Right lobe of liver (tissue), 6 donors: ENCODE data around the gene SLC39A6. TPM values are rescaled to one million over a fixed set of nuclear protein-coding genes. Genes with fewer than 3 reads are reported as not detected.

ENCODE experiments used
- ATAC-seq, 4 donors: fragments of 200-7000 bp; cut with Tn5 transposase; one replicate each; pipeline ENCODE4 v1.9.1; 2020; ENCODE audit warnings: mild to moderate bottlenecking in 4 of 4, moderate library complexity in 4 of 4
- DNase-seq, 3 donors: peaks; one replicate each; pipeline ENCODE4 v3.0.0-alpha.2; 2020
- H3K27ac ChIP-seq, 3 donors: fragments of 200-600 bp; one replicate each; pipeline ENCODE4 v1.8.0; 2022
- H3K27me3 ChIP-seq, 2 donors: fragments of 200-600 bp; one replicate each; pipeline ENCODE4 v1.8.0; 2022
- H3K36me3 ChIP-seq, 4 donors: fragments of 200-600 bp; sonication (generic) in 1 of 4; one replicate each; pipeline versions ENCODE4 v1.5.1 to v1.8.0; 2017 to 2022; ENCODE audit warnings: control low read depth in 1 of 4
- H3K4me1 ChIP-seq, 4 donors: fragments of 200-600 bp; sonication (generic) in 1 of 4; one replicate each; pipeline versions ENCODE4 v1.5.1 to v1.8.0; 2017 to 2022; ENCODE audit warnings: control low read depth in 1 of 4
- H3K4me3 ChIP-seq, 3 donors: fragments of 200-600 bp; one replicate each; pipeline ENCODE4 v1.8.0; 2022
- H3K9me3 ChIP-seq, 4 donors: fragments of 200-600 bp; sonication (generic) in 1 of 4; one replicate each; pipeline versions ENCODE4 v1.5.1 to v1.8.0; 2017 to 2022; ENCODE audit warnings: control low read depth in 1 of 4
- CTCF ChIP-seq, 4 donors: fragments of 200-600 bp in 3 of 4; fragments of 450-650 bp in 1 of 4; IDR thresholded peaks; one replicate each; pipeline versions ENCODE4 v1.5.1 to v1.8.0; 2016 to 2022; ENCODE audit warnings: antibody characterized with exemption in 4 of 4, mild to moderate bottlenecking in 2 of 4
- POLR2A ChIP-seq: fragments of 450-650 bp; IDR thresholded peaks from one replicate; pipeline ENCODE4 v1.6.1; 2017; ENCODE audit warnings: antibody characterized with exemption, mild to moderate bottlenecking
- WGBS: methylation state at CpG from one replicate; pipeline ENCODE4 v1.1.6; 2018; ENCODE audit warnings: low coverage, low lambda C conversion rate; ENCODE audit not compliant: insufficient coverage; ENCODE audit errors: missing lambda C conversion rate; 5-methylcytosine and 5-hydroxymethylcytosine counted together
- intact Hi-C, 2 donors: fragments of 100-400 bp; cut with DNase I; formaldehyde crosslinking; loops; one replicate each; pipeline versions ENCODE4 v1.11.2 to v1.14.1; 2022
- long read RNA-seq: library from polyadenylated mRNA; unstranded; transcript quantifications from one replicate; pipeline ENCODE4 v2.0.0, GENCODE V29; 2019
- total RNA-seq, 6 experiments: library from RNA; depleted of rRNA in 2 of 6; stranded (reverse); fragments of >200 nt in 2 of 6; fragmentation: NEBNext Ultra II Directional in 3 of 6; extraction: Animal tissue kit (Norgen Biotek cat#: 25700) in 3 of 6; gene quantifications; one replicate each; pipeline versions ENCODE4 v1.1.0 to v1.2.4, GENCODE V29; 2016 to 2023
- donor health status: DM: no; HTN: yes; CAD: no.
- donor health status: DM: no; HTN: no; CAD: no.
- donor health status: DM: no; HTN: no; CAD: no.
- donor health status: DM: no; HTN: yes; CAD: no.
- donor health status: DM: no; HTN: yes; CAD: no.

The SLC39A6 gene
- total RNA-seq, result 10 to 100 TPM in 2 of 6 experiments, 1 to 10 TPM in 4; 6.5 to 13.2 (median 8.7) TPM
- long read RNA-seq, result 0 reads

- TF ChIP-seq CTCF (IDR thresholded peaks at IDR 0.05) (no peak), POLR2A (no peak)
- Histone ChIP-seq H3K36me3 (peaks cover 0 to 9% (median 2%) of the 10 kb centered on the region in 4 donors), H3K4me3 (peak within 1 kb of the TSS; percentile 65 to 75 (median 65)), H3K4me1 (peaks cover 0 to 24% (median 6%) of the 10 kb centered on the region in 4 donors), H3K9me3 (no peaks in the 10 kb centered on the region), H3K27me3 (no peaks in the 10 kb centered on the region), H3K27ac (peak within 1 kb of the TSS; percentile 96 to 99 (median 99))
- WGBS, result no CpG with 5 or more reads among the region's 69 CpGs
- intact Hi-C loops, result no loop called here
- peak; percentile 91 to 95 (median 92) for ATAC-seq
- DNase-seq, result peak; percentile 97 to 98 (median 98)
Observed at GRCh38 chr18:36129300-36130038, at the start of gene SLC39A6, which contains the start of gene ELP2. Gene SLC39A6 (minus strand): TSS chr18:36129340. CDS start chr18:36127007, 2,333 bp downstream. Gene ELP2 (plus strand): TSS chr18:36129899. CDS start chr18:36129934, 35 bp downstream.

- intact Hi-C loops, result no loop called here
- Histone ChIP-seq H3K4me1 (peaks cover 0 to 33% (median 8%) of the 10 kb centered on the region in 4 donors), H3K36me3 (peaks cover 0 to 18% (median 1%) of the 10 kb centered on the region in 4 donors), H3K27ac (peak overlapping the region in 1 of 3 donors; percentile 96), H3K9me3 (no peaks in the 10 kb centered on the region), H3K4me3 (no peak overlapping the region), H3K27me3 (no peaks in the 10 kb centered on the region)
- WGBS, result 64% methylated on average over 1 of the region's 3 CpGs
- no peak for TF ChIP-seq CTCF (IDR thresholded peaks at IDR 0.05)
- TF ChIP-seq POLR2A, result no peak
- no peak for ATAC-seq
- DNase-seq, result no peak
Observed at GRCh38 chr18:36177913-36178312, 48.8 kb upstream of the SLC39A6 start.

GRCh38 chr18:36176711-36177110, 47.6 kb upstream of the SLC39A6 start:
- 84% methylated on average over 9 of the region's 9 CpGs for WGBS
- Histone ChIP-seq H3K27me3 (no peaks in the 10 kb centered on the region), H3K27ac (peak overlapping the region; percentile 33 to 96 (median 72)), H3K36me3 (peaks cover 0 to 29% (median 3%) of the 10 kb centered on the region in 4 donors), H3K9me3 (no peaks in the 10 kb centered on the region), H3K4me3 (no peak overlapping the region), H3K4me1 (peaks cover 0 to 28% (median 8%) of the 10 kb centered on the region in 4 donors)
- intact Hi-C loops, result no loop called here
- no peak for ATAC-seq
- DNase-seq, result no peak
- TF ChIP-seq CTCF (IDR thresholded peaks at IDR 0.05), result no peak
- TF ChIP-seq POLR2A, result no peak

- Histone ChIP-seq H3K4me1 (peaks cover 0 to 28% (median 8%) of the 10 kb centered on the region in 4 donors), H3K36me3 (peaks cover 0 to 35% (median 5%) of the 10 kb centered on the region in 4 donors), H3K4me3 (no peak overlapping the region), H3K9me3 (no peaks in the 10 kb centered on the region), H3K27me3 (no peaks in the 10 kb centered on the region), H3K27ac (peak overlapping the region; percentile 33 to 96 (median 92))
- WGBS, result no CpG with 5 or more reads among the region's 2 CpGs
- intact Hi-C loops, result no loop called here
- ATAC-seq (peak; percentile 91 to 97 (median 95)), DNase-seq (peak; percentile 87 to 95 (median 91))
- peak; percentile 36 for TF ChIP-seq POLR2A
- TF ChIP-seq CTCF (IDR thresholded peaks at IDR 0.05), result no peak
Observed at GRCh38 chr18:36176177-36176584, 47.0 kb upstream of the SLC39A6 start.
